Keratinocyte (primary cell): ENCODE data around the gene LARGE1.

Source experiments
- CTCF ChIP-seq, 3 experiments: IDR thresholded peaks in 1 of 3; conservative IDR thresholded peaks in 1 of 3; optimal IDR thresholded peaks in 1 of 3; 2 replicates in 2 of 3; 3 replicates in 1 of 3; pipeline versions ENCODE3 to v1.5.1; 2011; ENCODE audit warnings: low read length in 3 of 3, mild to moderate bottlenecking in 3 of 3, moderate library complexity in 2 of 3, control low read depth in 1 of 3, inconsistent platforms in 1 of 3; ENCODE audit not compliant: insufficient read depth in 2 of 3; ENCODE audit errors: extremely low read depth in 1 of 3
- EZH2 ChIP-seq: IDR thresholded peaks from one replicate; pipeline ENCODE4 v1.6.1; 2012; ENCODE audit warnings: inconsistent platforms, mild to moderate bottlenecking, low read length, moderate library complexity

- TF ChIP-seq EZH2 (no peak), CTCF (optimal IDR thresholded peaks at IDR 0.05 in 1 of 3, IDR thresholded peaks at IDR 0.05 in 1 of 3, conservative IDR thresholded peaks at IDR 0.05 in 1 of 3; ENCODE audit: extremely low read depth in 1 of 3, insufficient read depth in 2 of 3, low read length in 3 of 3) (no peak)
Observed at GRCh38 chr22:33658775-33659174, 261.5 kb downstream of the LARGE1 start.
